GM19193 (cell line): ENCODE results near the gene PKNOX2.

Experiments
- POLR2A ChIP-seq: IDR thresholded peaks from 4 replicates; pipeline ENCODE4 v1.6.1; 2011; ENCODE audit not compliant: insufficient read depth, insufficient read length; ENCODE audit errors: extremely low read depth

The PKNOX2 gene

GRCh38 chr11:125268611-125269010 lies 104.1 kb downstream of the PKNOX2 start:
- TF ChIP-seq POLR2A = no peak

DNA sequence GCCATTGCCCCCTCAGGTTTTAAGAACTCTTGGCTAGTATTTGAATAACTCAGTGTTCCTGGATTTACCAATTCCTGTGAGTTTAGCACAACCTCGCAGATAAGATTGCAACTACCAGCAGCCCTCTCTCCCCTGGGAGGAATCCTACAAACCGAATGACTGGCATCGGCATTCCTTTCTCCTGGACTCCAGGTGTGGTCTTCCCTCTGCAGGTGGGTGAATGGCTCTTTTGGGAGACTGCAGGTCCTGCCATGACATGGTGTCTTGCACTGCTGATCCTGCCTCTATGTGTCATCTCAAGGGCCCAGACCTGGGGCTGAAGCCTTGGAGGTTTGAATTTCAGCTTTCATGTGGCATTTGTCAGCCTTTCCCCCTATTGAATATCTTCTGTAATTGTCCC lies 105.6 kb downstream of the PKNOX2 start:
- no peak for TF ChIP-seq POLR2A

GRCh38 chr11:125270711-125271110 lies 106.2 kb downstream of the PKNOX2 start:
- no peak for TF ChIP-seq POLR2A

GRCh38 chr11:125271483-125272091 lies 107.0 kb downstream of the PKNOX2 start:
- TF ChIP-seq POLR2A = no peak

DNA sequence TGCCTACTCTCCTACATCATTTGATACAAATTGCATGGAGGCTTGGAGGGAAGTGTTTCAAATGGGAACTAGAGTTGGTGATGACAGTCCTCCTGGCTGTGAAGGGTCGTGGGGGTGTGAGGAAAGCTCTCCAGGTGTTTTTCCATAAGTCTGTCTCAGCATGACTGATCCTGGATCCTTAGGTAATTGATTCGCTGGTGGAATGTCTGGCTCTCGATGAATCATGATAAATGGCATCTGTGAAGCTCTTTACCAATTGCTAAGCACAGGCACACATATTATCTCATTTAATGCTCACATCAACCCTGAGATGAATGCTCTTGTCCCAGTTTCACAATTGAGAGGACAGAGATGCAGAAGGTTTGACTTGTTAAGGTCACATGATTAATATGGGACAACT lies 107.5 kb downstream of the PKNOX2 start:
- TF ChIP-seq POLR2A = no peak

DNA sequence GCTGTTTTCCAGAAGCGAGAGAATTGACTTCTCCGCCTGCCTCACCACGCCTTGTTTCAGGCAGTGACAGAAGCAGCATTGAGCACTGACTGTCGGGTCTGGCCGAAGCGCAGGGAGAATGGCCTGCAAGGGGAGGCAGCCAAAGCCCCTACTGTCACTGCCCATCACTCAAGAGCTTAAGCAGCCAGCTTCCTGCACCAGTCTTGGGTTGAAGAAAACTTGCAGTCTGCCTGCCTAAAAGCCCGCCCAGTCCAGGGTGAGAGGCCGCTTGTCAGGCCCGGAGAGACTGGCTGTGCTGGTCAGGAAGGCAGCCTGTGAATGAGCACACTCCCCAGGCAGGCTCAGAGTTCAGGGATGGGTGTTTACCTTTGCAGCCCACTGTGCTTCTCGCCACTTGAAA lies 108.3 kb downstream of the PKNOX2 start:
- TF ChIP-seq POLR2A = no peak

GRCh38 chr11:125273519-125274000 lies 109.0 kb downstream of the PKNOX2 start:
- TF ChIP-seq POLR2A = no peak

- no peak for TF ChIP-seq POLR2A
Measured at GRCh38 chr11:125274309-125274708, 109.8 kb downstream of the PKNOX2 start.

DNA sequence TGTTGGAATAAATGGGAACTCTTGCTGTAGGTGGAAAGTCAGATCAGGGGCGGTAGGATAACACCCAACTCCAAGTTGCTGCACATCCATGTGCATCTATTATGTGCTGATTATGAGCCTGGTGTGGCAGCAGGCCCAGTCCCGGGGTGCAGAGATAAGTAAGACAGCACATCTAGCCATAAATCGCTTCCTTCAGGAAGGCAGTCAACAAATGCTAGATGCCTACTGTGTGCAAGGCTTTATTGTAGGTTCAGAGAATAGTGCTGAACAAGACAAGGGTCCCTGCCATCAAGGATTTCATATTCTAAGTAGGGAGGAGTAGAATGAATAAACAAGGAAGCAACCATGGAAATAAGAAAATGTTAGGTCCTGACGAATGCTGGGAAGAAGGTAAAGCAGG lies 110.2 kb downstream of the PKNOX2 start:
- TF ChIP-seq POLR2A = no peak

DNA sequence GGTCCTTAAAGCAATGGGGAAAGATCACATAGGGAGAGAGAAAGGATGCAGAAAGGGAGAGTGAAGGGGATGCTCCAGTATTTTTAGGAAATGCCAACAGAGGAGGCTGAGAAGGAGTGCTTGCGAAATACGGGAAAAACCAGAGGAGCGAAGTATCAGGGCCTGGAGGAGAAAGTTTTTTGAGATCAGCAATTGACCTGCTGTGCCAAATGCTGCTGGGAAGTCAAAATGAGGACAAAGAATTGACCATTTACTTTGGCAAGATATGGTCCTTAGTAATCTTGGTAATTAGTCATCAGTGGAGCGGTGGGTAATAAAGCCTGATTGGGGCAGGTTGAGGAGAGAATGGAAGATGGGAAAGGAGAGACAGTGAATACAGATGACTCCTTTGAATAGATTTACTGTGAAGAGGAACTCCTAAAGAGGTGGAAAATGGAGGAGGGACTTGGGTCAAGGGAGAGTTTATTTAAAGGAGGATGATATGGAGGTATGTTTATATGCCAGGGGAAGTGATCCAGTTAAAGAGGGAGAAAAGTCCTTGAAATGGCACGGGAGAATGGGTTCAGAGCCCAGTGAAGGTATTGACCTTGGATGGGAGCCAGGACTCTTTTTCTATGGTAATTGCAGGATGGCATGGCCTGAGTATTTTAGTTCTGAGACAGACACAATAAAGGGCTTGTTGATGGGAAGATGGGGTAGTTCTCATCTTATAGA lies 111.5 kb downstream of the PKNOX2 start:
- TF ChIP-seq POLR2A = no peak

DNA sequence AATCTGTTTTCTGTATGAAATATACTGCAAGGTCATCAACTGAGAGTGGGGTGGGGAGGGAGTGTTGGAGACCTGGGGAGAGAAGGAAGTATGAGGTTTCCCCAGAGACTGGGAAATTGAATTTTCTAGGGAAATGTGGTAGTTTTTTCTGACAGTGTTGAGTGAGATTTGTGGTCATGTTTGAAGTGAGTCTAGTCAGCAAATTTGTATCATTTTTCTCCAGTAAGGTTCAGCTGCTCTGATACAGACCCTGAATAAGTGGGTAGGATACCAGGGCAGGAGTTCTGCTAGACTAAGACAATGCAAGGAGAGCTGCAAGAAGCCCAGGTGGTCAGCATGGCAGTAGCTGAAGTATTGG lies 112.0 kb downstream of the PKNOX2 start:
- TF ChIP-seq POLR2A = no peak

GRCh38 chr11:125279676-125280418 lies 115.3 kb downstream of the PKNOX2 start:
- no peak for TF ChIP-seq POLR2A

DNA sequence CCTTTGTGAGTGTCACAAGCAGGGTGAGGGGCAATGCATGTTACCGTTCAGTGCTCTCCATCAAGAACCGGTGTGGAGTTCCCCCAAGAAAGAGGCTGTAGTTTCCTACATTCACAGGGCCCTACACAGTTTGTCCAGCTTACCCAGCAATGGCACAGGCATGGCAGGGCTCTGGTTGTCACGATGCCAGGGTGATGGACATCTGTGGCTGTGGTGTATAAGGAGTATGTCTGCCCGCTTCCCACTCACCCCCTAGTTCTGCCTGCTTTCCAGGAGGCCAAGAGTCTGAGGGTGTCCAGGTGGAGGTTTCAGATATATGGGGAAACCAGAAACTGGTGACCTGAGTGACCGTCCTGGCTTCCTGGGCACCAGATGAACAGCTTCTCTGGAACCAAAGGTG lies 116.1 kb downstream of the PKNOX2 start:
- no peak for TF ChIP-seq POLR2A

DNA sequence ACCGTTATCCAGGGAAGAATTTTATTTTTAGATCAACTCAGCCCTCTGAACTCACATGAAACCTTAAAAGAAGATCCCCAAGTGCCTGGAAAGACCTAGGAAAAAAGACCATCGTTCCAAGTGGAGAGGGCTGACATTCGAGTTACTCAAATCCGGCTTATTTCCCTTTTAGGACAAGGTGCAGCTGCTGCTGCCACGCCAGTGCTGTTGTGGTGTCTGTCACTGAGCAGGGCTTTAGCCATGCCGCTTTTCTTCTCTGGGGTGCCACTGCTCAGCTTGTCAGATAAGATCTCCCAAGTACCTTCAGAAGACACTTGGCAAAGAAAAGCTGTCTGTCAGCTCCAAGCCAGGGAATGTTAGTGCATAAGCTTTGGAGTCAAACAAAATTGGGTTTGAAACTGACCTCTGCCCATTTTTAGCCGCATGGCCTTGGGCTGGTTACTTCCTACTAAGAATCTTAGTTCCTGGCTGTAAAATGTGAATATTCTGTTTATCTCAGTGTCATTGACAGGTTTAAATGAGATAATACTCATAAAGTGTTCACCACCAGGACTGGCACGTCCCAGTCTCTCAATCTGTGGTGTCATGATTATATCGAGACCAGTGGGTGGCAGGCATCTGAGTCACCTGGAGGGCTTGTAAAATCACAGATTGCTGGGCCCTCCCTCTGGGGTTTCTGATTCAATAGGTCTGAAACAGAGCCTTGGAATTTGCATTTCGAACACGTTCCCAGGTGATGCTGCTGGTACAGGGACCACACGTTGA lies 117.5 kb downstream of the PKNOX2 start:
- TF ChIP-seq POLR2A = no peak

GRCh38 chr11:125282596-125282914 lies 118.0 kb downstream of the PKNOX2 start:
- TF ChIP-seq POLR2A = no peak
